Neural progenitor cell (in vitro differentiated cells): ENCODE measurements around the gene MYEOV. TPM values are rescaled to one million over a fixed set of nuclear protein-coding genes. Genes with fewer than 3 reads are reported as not detected.
A peak's percentile ranks its signal among the peaks of the same experiment; 100 is the strongest.

ENCODE experiments used
- DNase-seq: peaks from one replicate; pipeline ENCODE4 v3.0.0-alpha.2; 2016; ENCODE audit warnings: low spot score
- H2AFZ ChIP-seq: fragments of 200-600 bp; sonication (generic); replicated peaks from 2 replicates; pipeline ENCODE4 v1.6.1; 2016; ENCODE audit warnings: antibody characterized with exemption
- H3F3A ChIP-seq: fragments of 200-600 bp; sonication (generic); 2 replicates; pipeline ENCODE4 v1.6.1; 2016; ENCODE audit warnings: antibody characterized with exemption, low read depth
- H3K27ac ChIP-seq: fragments of 200-600 bp; sonication (generic); 2 replicates; pipeline ENCODE4 v1.5.1; 2016; ENCODE audit warnings: mild to moderate bottlenecking
- H3K27me3 ChIP-seq: fragments of 200-600 bp; sonication (generic); 2 replicates; pipeline ENCODE4 v1.6.1; 2016; ENCODE audit warnings: mild to moderate bottlenecking, moderate library complexity
- H3K36me3 ChIP-seq: fragments of 200-600 bp; sonication (generic); 2 replicates; pipeline ENCODE4 v1.5.1; 2016
- H3K4me1 ChIP-seq: fragments of 200-600 bp; sonication (generic); 2 replicates; pipeline ENCODE4 v1.6.1; 2016; ENCODE audit warnings: mixed run types
- H3K4me2 ChIP-seq: fragments of 200-600 bp; sonication (generic); 2 replicates; pipeline ENCODE4 v1.6.1; 2016
- H3K4me3 ChIP-seq: fragments of 200-600 bp; sonication (generic); 2 replicates; pipeline ENCODE4 v1.5.1; 2016
- H3K79me2 ChIP-seq: fragments of 200-600 bp; sonication (generic); 2 replicates; pipeline ENCODE4 v1.6.1; 2016; ENCODE audit warnings: low read depth
- H3K9ac ChIP-seq: fragments of 200-600 bp; sonication (generic); 2 replicates; pipeline ENCODE4 v1.6.1; 2016
- H3K9me3 ChIP-seq: fragments of 200-600 bp; sonication (generic); 2 replicates; pipeline ENCODE4 v1.5.1; 2016; ENCODE audit warnings: low read depth
- H4K20me1 ChIP-seq: fragments of 200-600 bp; sonication (generic); 2 replicates; pipeline ENCODE4 v1.6.1; 2016; ENCODE audit warnings: low read depth
- H3K27ac Mint-ChIP-seq: 3 replicates; pipeline ENCODE4 v1.8.0; 2021; ENCODE audit warnings: mixed read lengths
- H3K27me3 Mint-ChIP-seq: 2 replicates; pipeline ENCODE4 v1.8.0; 2022; ENCODE audit warnings: low read depth, mild to moderate bottlenecking, inconsistent platforms, moderate library complexity, mixed read lengths; ENCODE audit not compliant: insufficient read depth
- H3K36me3 Mint-ChIP-seq: 3 replicates; pipeline ENCODE4 v1.8.0; 2021; ENCODE audit warnings: mixed read lengths
- H3K4me1 Mint-ChIP-seq: 3 replicates; pipeline ENCODE4 v1.8.0; 2021; ENCODE audit warnings: mixed read lengths
- H3K4me3 Mint-ChIP-seq: 3 replicates; pipeline ENCODE4 v1.8.0; 2021; ENCODE audit warnings: mild to moderate bottlenecking, moderate library complexity, mixed read lengths
- H3K9me3 Mint-ChIP-seq: 3 replicates; pipeline ENCODE4 v1.8.0; 2020; ENCODE audit warnings: mixed read lengths
- CTCF ChIP-seq: fragments of 200-600 bp; sonication (generic); IDR thresholded peaks from 2 replicates; pipeline ENCODE4 v1.5.1; 2017; ENCODE audit warnings: antibody characterized with exemption, mild to moderate bottlenecking
- EZH2 ChIP-seq: fragments of 200-600 bp; sonication (generic); IDR thresholded peaks from 2 replicates; pipeline ENCODE4 v1.6.1; 2017; ENCODE audit warnings: antibody characterized with exemption, mild to moderate bottlenecking, moderate library complexity
- EZH2phosphoT487 ChIP-seq: fragments of 200-600 bp; sonication (generic); IDR thresholded peaks from 2 replicates; pipeline ENCODE4 v1.6.1; 2017; ENCODE audit warnings: antibody characterized with exemption
- total RNA-seq: library from RNA; depleted of rRNA; stranded (reverse); fragments of >200 nt; gene quantifications from 2 replicates; pipeline ENCODE4 v1.2.3, GENCODE V29; 2015; ENCODE audit warnings: low replicate concordance

The MYEOV gene
- total RNA-seq, 1 donor from 2014 or later: not detected

- no peak overlapping the region for H3K4me2 ChIP-seq
- Mint-ChIP-seq H3K27ac (no peak overlapping the region), H3K9me3 (no peaks in the 10 kb centered on the region), H3K36me3 (no peaks in the 10 kb centered on the region), H3K4me1 (no peaks in the 10 kb centered on the region), H3K4me3 (no peak overlapping the region), H3K27me3 (no peaks in the 10 kb centered on the region)
- H3F3A ChIP-seq: no peaks in the 10 kb centered on the region
- H2AFZ ChIP-seq: no peak overlapping the region
- no peaks in the 10 kb centered on the region for H3K79me2 ChIP-seq
- H3K9me3 ChIP-seq: no peaks in the 10 kb centered on the region
- H3K27ac ChIP-seq: no peak overlapping the region
- no peak for DNase-seq
- no peaks in the 10 kb centered on the region for H3K27me3 ChIP-seq
- H4K20me1 ChIP-seq: no peaks in the 10 kb centered on the region
- no peak overlapping the region for H3K4me3 ChIP-seq
- H3K9ac ChIP-seq: no peak overlapping the region
- H3K4me1 ChIP-seq: no peaks in the 10 kb centered on the region
- H3K36me3 ChIP-seq: no peaks in the 10 kb centered on the region
- no peak for TF ChIP-seq EZH2
- no peak for TF ChIP-seq CTCF
- TF ChIP-seq EZH2phosphoT487: no peak
These were observed 36.4 kb downstream of the MYEOV start for GRCh38 chr11:69330330-69330729.

GRCh38 chr11:69333149-69333710 is 39.3 kb downstream of the MYEOV start:
- Mint-ChIP-seq H3K36me3 (no peaks in the 10 kb centered on the region), H3K9me3 (no peaks in the 10 kb centered on the region), H3K4me3 (no peak overlapping the region), H3K4me1 (peaks cover 8% of the 10 kb centered on the region), H3K27ac (no peak overlapping the region), H3K27me3 (peaks cover 3% of the 10 kb centered on the region)
- Histone ChIP-seq H3K79me2 (no peaks in the 10 kb centered on the region), H3K27ac (no peak overlapping the region), H3F3A (no peaks in the 10 kb centered on the region), H3K4me3 (no peak overlapping the region), H3K36me3 (no peaks in the 10 kb centered on the region), H3K4me2 (no peak overlapping the region), H3K9ac (no peak overlapping the region), H3K9me3 (no peaks in the 10 kb centered on the region), H4K20me1 (no peaks in the 10 kb centered on the region), H2AFZ (no peak overlapping the region), H3K4me1 (no peaks in the 10 kb centered on the region), H3K27me3 (no peaks in the 10 kb centered on the region)
- no peak for DNase-seq
- no peak for TF ChIP-seq CTCF
- no peak for TF ChIP-seq EZH2
- TF ChIP-seq EZH2phosphoT487: no peak

GRCh38 chr11:69333879-69334278 is 39.9 kb downstream of the MYEOV start:
- Histone ChIP-seq H3K27me3 (no peaks in the 10 kb centered on the region), H3K27ac (no peak overlapping the region), H3K9ac (no peak overlapping the region), H2AFZ (no peak overlapping the region), H3K4me2 (no peak overlapping the region), H3K4me1 (no peaks in the 10 kb centered on the region), H3K36me3 (no peaks in the 10 kb centered on the region), H3K9me3 (no peaks in the 10 kb centered on the region), H3F3A (no peaks in the 10 kb centered on the region), H3K79me2 (no peaks in the 10 kb centered on the region), H3K4me3 (no peak overlapping the region), H4K20me1 (no peaks in the 10 kb centered on the region)
- TF ChIP-seq EZH2phosphoT487: no peak
- H3K27me3 Mint-ChIP-seq: peaks cover 3% of the 10 kb centered on the region
- H3K36me3 Mint-ChIP-seq: no peaks in the 10 kb centered on the region
- H3K9me3 Mint-ChIP-seq: no peaks in the 10 kb centered on the region
- peaks cover 12% of the 10 kb centered on the region for H3K4me1 Mint-ChIP-seq
- H3K27ac Mint-ChIP-seq: no peak overlapping the region
- DNase-seq: no peak
- no peak overlapping the region for H3K4me3 Mint-ChIP-seq

DNA sequence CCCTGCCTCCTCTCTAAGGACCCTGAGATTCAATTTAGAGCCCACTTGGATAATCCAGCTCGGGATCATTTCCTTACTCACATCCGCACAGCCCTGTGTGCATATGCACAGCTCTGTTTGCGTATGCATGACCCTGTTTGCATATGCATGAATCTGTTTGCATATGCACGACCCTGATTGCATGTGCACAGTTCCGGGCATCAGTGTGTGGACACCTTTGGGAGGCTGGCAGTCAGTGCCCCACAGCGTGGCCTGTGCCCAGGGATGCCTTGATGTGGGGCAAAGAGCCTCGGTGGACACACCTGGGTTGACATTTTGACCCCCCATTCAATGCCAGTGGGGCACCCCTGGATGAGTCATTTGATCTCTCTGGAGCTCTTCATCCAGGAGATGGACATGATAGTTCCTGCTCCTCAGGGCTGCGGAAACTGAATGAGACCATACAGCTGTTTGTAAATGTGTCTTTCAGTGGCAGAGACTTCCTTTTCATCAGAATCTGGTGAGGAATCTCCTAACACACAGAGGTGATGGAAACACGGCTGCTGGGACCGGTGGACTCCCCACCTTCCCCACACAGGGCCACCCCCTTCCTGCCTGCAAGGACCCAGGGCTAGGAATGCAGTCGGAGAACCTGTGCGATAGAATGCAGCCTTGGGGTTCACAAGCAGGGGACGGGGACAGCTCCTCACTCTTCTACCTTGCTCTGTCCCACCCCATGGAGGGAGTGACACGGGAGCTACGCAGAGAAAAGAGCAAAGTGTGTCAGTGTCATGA is 41.2 kb downstream of the MYEOV start:
- H3K4me3 Mint-ChIP-seq: no peak overlapping the region
- peaks cover 13% of the 10 kb centered on the region for H3K4me1 Mint-ChIP-seq
- no peaks in the 10 kb centered on the region for H4K20me1 ChIP-seq
- H3K4me3 ChIP-seq: no peak overlapping the region
- H3K4me2 ChIP-seq: no peak overlapping the region
- H3K9ac ChIP-seq: no peak overlapping the region
- H3K79me2 ChIP-seq: no peaks in the 10 kb centered on the region
- TF ChIP-seq EZH2phosphoT487: no peak
- no peak for TF ChIP-seq EZH2
- TF ChIP-seq CTCF: no peak
- H3K9me3 Mint-ChIP-seq: peaks cover 6% of the 10 kb centered on the region
- H3K27me3 ChIP-seq: no peaks in the 10 kb centered on the region
- no peaks in the 10 kb centered on the region for H3K9me3 ChIP-seq
- H3K27ac ChIP-seq: no peak overlapping the region
- no peaks in the 10 kb centered on the region for H3K36me3 Mint-ChIP-seq
- peaks cover 3% of the 10 kb centered on the region for H3K27me3 Mint-ChIP-seq
- H3K27ac Mint-ChIP-seq: peak overlapping the region; percentile 46
- no peaks in the 10 kb centered on the region for H3K36me3 ChIP-seq
- no peaks in the 10 kb centered on the region for H3F3A ChIP-seq
- no peak overlapping the region for H2AFZ ChIP-seq
- DNase-seq: no peak
- H3K4me1 ChIP-seq: no peaks in the 10 kb centered on the region
